Activated B cell treated with CpG ODN at 0.5 μM for 24 hours (primary cell): ENCODE measurements around the gene NR2F6. TPM values are rescaled to one million over a fixed set of nuclear protein-coding genes. Genes with fewer than 3 reads are reported as not detected.

Experiments
- ATAC-seq: fragments of 200-7000 bp; cut with Tn5 transposase; one replicate; pipeline ENCODE4 v1.10.0; 2021; ENCODE audit warnings: low read depth, mild to moderate bottlenecking, moderate library complexity
- CTCF ChIA-PET: fragments of 350-600 bp; sonication (Branson Sonifier 250); formaldehyde crosslinking; loops from one replicate; lab custom pipeline; 2021; ENCODE audit warnings: antibody characterized with exemption; lab: Charles Lee
- POLR2A ChIA-PET: fragments of 350-600 bp; sonication (Branson Sonifier 250); formaldehyde crosslinking; loops from one replicate; lab custom pipeline; 2021; ENCODE audit warnings: antibody characterized with exemption; lab: Charles Lee
- DNase-seq: peaks from one replicate; pipeline ENCODE4 v3.0.0; 2022
- H3K27ac Mint-ChIP-seq: one replicate; pipeline ENCODE4 v1.8.0; 2020; ENCODE audit warnings: mixed read lengths
- H3K27me3 Mint-ChIP-seq: one replicate; pipeline ENCODE4 v1.8.0; 2021; ENCODE audit warnings: mixed read lengths
- H3K36me3 Mint-ChIP-seq: one replicate; pipeline ENCODE4 v1.8.0; 2021; ENCODE audit warnings: low read depth, mixed read lengths
- H3K4me1 Mint-ChIP-seq: one replicate; pipeline ENCODE4 v1.8.0; 2021; ENCODE audit warnings: mixed read lengths
- H3K4me3 Mint-ChIP-seq: one replicate; pipeline ENCODE4 v1.8.0; 2020; ENCODE audit warnings: mild to moderate bottlenecking, mixed read lengths
- H3K9me3 Mint-ChIP-seq: one replicate; pipeline ENCODE4 v1.8.0; 2020; ENCODE audit warnings: mixed read lengths
- intact Hi-C: fragments of 100-400 bp; cut with micrococcal nuclease; formaldehyde crosslinking; loops from one replicate; pipeline ENCODE4 v1.15.1; 2024
- total RNA-seq: library from RNA; stranded (reverse); gene quantifications from 2 replicates; pipeline ENCODE4 v1.2.3, GENCODE V29; 2022
- TF ChIP-seq, protein P1 (sequence below): fragments of 200-600 bp; IDR thresholded peaks from one replicate; pipeline ENCODE4 v1.8.0; 2022; ENCODE audit warnings: antibody characterized with exemption, mild to moderate bottlenecking

The NR2F6 gene
- total RNA-seq, 1 donor from 2014 or later, result 4.3 TPM

DNA sequence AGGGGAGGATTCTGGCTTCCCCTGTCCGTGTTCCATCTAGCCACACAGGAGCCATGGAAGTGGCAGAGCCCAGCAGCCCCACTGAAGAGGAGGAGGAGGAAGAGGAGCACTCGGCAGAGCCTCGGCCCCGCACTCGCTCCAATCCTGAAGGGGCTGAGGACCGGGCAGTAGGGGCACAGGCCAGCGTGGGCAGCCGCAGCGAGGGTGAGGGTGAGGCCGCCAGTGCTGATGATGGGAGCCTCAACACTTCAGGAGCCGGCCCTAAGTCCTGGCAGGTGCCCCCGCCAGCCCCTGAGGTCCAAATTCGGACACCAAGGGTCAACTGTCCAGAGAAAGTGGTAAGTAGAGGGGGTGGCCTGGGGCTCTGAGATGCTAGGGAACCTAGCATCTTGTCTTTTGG lies 23.0 kb upstream of the NR2F6 start:
- DNase-seq, result no peak
- no peaks in the 10 kb centered on the region for H3K27me3 Mint-ChIP-seq
- H3K4me3 Mint-ChIP-seq, result peak overlapping the region; percentile 32
- ChIA-PET CTCF (no interaction called here), POLR2A (interaction anchor here (2.2 to 3.1 kb wide), 2 partner anchors 13 to 43 kb away, joined by 9 to 40 read pairs; partner anchors contain the start of genes ANKLE1 and OCEL1)
- no peak overlapping the region for H3K27ac Mint-ChIP-seq
- TF ChIP-seq, protein P1, sequence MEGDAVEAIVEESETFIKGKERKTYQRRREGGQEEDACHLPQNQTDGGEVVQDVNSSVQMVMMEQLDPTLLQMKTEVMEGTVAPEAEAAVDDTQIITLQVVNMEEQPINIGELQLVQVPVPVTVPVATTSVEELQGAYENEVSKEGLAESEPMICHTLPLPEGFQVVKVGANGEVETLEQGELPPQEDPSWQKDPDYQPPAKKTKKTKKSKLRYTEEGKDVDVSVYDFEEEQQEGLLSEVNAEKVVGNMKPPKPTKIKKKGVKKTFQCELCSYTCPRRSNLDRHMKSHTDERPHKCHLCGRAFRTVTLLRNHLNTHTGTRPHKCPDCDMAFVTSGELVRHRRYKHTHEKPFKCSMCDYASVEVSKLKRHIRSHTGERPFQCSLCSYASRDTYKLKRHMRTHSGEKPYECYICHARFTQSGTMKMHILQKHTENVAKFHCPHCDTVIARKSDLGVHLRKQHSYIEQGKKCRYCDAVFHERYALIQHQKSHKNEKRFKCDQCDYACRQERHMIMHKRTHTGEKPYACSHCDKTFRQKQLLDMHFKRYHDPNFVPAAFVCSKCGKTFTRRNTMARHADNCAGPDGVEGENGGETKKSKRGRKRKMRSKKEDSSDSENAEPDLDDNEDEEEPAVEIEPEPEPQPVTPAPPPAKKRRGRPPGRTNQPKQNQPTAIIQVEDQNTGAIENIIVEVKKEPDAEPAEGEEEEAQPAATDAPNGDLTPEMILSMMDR, result no peak
- no peak for ATAC-seq
- intact Hi-C loops, result loop anchor here (5.0 kb wide), 1 partner anchor 1936 kb away; the partner anchor contains the start of gene BRD4
- no peaks in the 10 kb centered on the region for H3K9me3 Mint-ChIP-seq
- H3K36me3 Mint-ChIP-seq, result peaks cover 32% of the 10 kb centered on the region
- H3K4me1 Mint-ChIP-seq, result peaks cover 29% of the 10 kb centered on the region

GRCh38 chr19:17266975-17267788 lies 21.5 kb upstream of the NR2F6 start, which contains the start of gene BABAM1:
BABAM1 (plus strand) TSS chr19:17267443; CDS start chr19:17268807, 1,364 bp downstream.
- intact Hi-C loops, result loop anchor here (1.0 to 5.0 kb wide), 12 partner anchors 14 to 1935 kb away; partner anchors contain the start of genes ANKLE1, ANO8, BRD4 and DDA1
- Mint-ChIP-seq H3K4me1 (peaks cover 29% of the 10 kb centered on the region), H3K4me3 (peak within 1 kb of the TSS; percentile 91), H3K36me3 (peaks cover 26% of the 10 kb centered on the region), H3K27ac (peak within 1 kb of the TSS; percentile 93), H3K27me3 (no peaks in the 10 kb centered on the region), H3K9me3 (no peaks in the 10 kb centered on the region)
- DNase-seq, result peak; percentile 81
- ChIA-PET POLR2A (interaction anchor here (0.5 to 3.1 kb wide), 27 partner anchors 8 to 1000 kb away, joined by 3 to 40 read pairs (median 4); partner anchors contain the start of genes ANKLE1, BST2, DDA1 and MRPL34), CTCF (interaction anchor here (0.6 to 1.9 kb wide), 10 partner anchors 13 to 432 kb away, joined by 3 to 6 read pairs (median 3); partner anchors contain the start of genes ABHD8, ANKLE1, HAUS8 and MRPL34)
- peak; percentile 89 for ATAC-seq
- TF ChIP-seq, protein P1, result no peak

DNA sequence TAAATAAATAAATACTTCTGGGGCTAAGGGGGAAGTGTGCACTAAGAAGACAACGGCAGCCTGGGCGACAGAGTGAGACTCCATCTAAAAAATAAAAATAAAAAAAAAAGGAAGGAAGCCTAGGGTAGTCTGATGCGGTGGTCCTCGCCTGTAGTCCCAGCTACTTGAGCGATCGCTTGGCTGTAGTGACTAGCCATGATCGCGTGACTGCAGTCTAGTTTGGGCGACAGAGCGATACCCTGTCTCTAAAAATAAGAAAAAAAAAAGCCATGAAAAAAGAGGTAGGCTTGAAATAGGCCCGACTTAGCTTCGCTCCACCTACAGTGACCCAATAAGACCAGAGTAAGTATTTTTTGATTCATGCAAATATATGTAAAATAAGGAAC lies 20.9 kb upstream of the NR2F6 start:
- ATAC-seq, result no peak
- POLR2A ChIA-PET, result interaction anchor here (0.5 to 3.1 kb wide), 29 partner anchors 8 to 999 kb away, joined by 3 to 40 read pairs (median 4); partner anchors contain the start of genes ANKLE1, BST2, DDA1 and JAK3
- Mint-ChIP-seq H3K4me3 (peak overlapping the region; percentile 91), H3K9me3 (no peaks in the 10 kb centered on the region), H3K27ac (peak overlapping the region; percentile 93), H3K4me1 (peaks cover 29% of the 10 kb centered on the region), H3K27me3 (no peaks in the 10 kb centered on the region), H3K36me3 (peaks cover 26% of the 10 kb centered on the region)
- CTCF ChIA-PET, result interaction anchor here (0.6 to 1.9 kb wide), 8 partner anchors 14 to 191 kb away, joined by 3 to 6 read pairs (median 3); partner anchors contain the start of genes ABHD8, ANKLE1, HAUS8 and MRPL34
- peak; percentile 38 for DNase-seq
- intact Hi-C loops, result loop anchor here (2.0 to 5.0 kb wide), 5 partner anchors 14 to 1934 kb away; partner anchors contain the start of genes ANKLE1 and BRD4
- TF ChIP-seq, protein P1, result no peak

DNA sequence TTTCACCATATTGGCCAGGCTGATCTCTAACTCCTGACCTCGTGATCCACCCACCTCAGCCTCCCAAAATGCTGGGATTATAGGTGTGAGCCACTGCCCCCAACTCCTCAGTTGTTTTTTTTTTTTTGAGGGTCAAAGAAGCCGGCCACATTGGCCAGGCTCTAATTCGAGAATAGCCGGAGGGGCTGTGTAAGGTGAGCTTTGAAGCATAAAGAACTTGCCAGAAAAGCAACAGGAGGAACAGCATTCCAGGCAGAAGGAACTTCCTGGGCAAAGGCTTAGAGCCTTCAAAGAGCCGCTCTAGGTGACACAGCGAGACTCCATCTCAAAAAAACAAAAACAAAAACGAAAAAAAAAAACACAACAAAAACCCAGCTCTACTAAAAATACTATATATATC lies 20.3 kb upstream of the NR2F6 start:
- H3K36me3 Mint-ChIP-seq, result peaks cover 21% of the 10 kb centered on the region
- POLR2A ChIA-PET, result interaction anchor here (0.7 to 3.1 kb wide), 20 partner anchors 9 to 680 kb away, joined by 3 to 40 read pairs (median 4); partner anchors contain the start of genes ANKLE1, BST2, DDA1 and JAK3
- CTCF ChIA-PET, result interaction anchor here (1.0 to 1.5 kb wide), 4 partner anchors 14 to 31 kb away, joined by 3 to 5 read pairs (median 4); partner anchors contain the start of gene ANKLE1
- no peaks in the 10 kb centered on the region for H3K27me3 Mint-ChIP-seq
- no peak for ATAC-seq
- no peaks in the 10 kb centered on the region for H3K9me3 Mint-ChIP-seq
- intact Hi-C loops, result loop anchor here (2.0 to 5.0 kb wide), 5 partner anchors 15 to 1934 kb away; partner anchors contain the start of genes ANKLE1 and BRD4
- peaks cover 30% of the 10 kb centered on the region for H3K4me1 Mint-ChIP-seq
- DNase-seq, result no peak
- no peak overlapping the region for H3K4me3 Mint-ChIP-seq
- TF ChIP-seq, protein P1, result no peak
- peak overlapping the region; percentile 93 for H3K27ac Mint-ChIP-seq
